ES-I3 (cell line): Measurements from ENCODE around the gene CAPN12.

Source experiments
- H3K36me3 ChIP-seq: 2 replicates; pipeline ENCODE4 v1.6.1; 2013; ENCODE audit warnings: mild to moderate bottlenecking, low read length, control low read depth, moderate library complexity; ENCODE audit not compliant: insufficient read depth
- H3K4me1 ChIP-seq: 2 replicates; pipeline ENCODE4 v1.6.1; 2013; ENCODE audit warnings: mild to moderate bottlenecking, control low read depth, low read length; ENCODE audit not compliant: insufficient read depth
- H3K9ac ChIP-seq: 2 replicates; pipeline ENCODE4 v1.6.1; 2013; ENCODE audit warnings: low read depth, mild to moderate bottlenecking, low read length, moderate library complexity
- H3K9me3 ChIP-seq: 2 replicates; pipeline ENCODE4 v1.6.1; 2013; ENCODE audit warnings: mild to moderate bottlenecking, low read length, moderate library complexity; ENCODE audit not compliant: control insufficient read depth, insufficient read depth

CAPN12 gene

GRCh38 chr19:38698225-38699026 is 45.8 kb downstream of the CAPN12 start:
- H3K36me3 ChIP-seq, result peaks cover 31% of the 10 kb centered on the region
- no peaks in the 10 kb centered on the region for H3K9me3 ChIP-seq
- peaks cover 12% of the 10 kb centered on the region for H3K4me1 ChIP-seq
- H3K9ac ChIP-seq, result no peak overlapping the region

- H3K9ac ChIP-seq, result no peak overlapping the region
- H3K9me3 ChIP-seq, result no peaks in the 10 kb centered on the region
- peaks cover 20% of the 10 kb centered on the region for H3K4me1 ChIP-seq
- peaks cover 30% of the 10 kb centered on the region for H3K36me3 ChIP-seq
Observed at GRCh38 chr19:38697641-38698071, 46.6 kb downstream of the CAPN12 start.

GRCh38 chr19:38697197-38697596 is 47.1 kb downstream of the CAPN12 start:
- Histone ChIP-seq H3K4me1 (peaks cover 24% of the 10 kb centered on the region), H3K9ac (no peak overlapping the region), H3K9me3 (no peaks in the 10 kb centered on the region), H3K36me3 (peaks cover 26% of the 10 kb centered on the region)

GRCh38 chr19:38696729-38697055 is 47.6 kb downstream of the CAPN12 start:
- H3K9me3 ChIP-seq, result no peaks in the 10 kb centered on the region
- H3K36me3 ChIP-seq, result peaks cover 21% of the 10 kb centered on the region
- peaks cover 29% of the 10 kb centered on the region for H3K4me1 ChIP-seq
- H3K9ac ChIP-seq, result no peak overlapping the region

- no peak overlapping the region for H3K9ac ChIP-seq
- H3K36me3 ChIP-seq, result peaks cover 16% of the 10 kb centered on the region
- H3K9me3 ChIP-seq, result no peaks in the 10 kb centered on the region
- H3K4me1 ChIP-seq, result peaks cover 30% of the 10 kb centered on the region
Observed at GRCh38 chr19:38695832-38696728, 48.2 kb downstream of the CAPN12 start.

GRCh38 chr19:38695317-38695683 is 49.0 kb downstream of the CAPN12 start:
- Histone ChIP-seq H3K36me3 (peaks cover 10% of the 10 kb centered on the region), H3K4me1 (peaks cover 30% of the 10 kb centered on the region), H3K9ac (no peak overlapping the region), H3K9me3 (no peaks in the 10 kb centered on the region)

- Histone ChIP-seq H3K36me3 (peaks cover 13% of the 10 kb centered on the region), H3K9me3 (no peaks in the 10 kb centered on the region), H3K9ac (no peak overlapping the region), H3K4me1 (peaks cover 44% of the 10 kb centered on the region)
Observed at GRCh38 chr19:38693380-38694223, 50.7 kb downstream of the CAPN12 start.

GRCh38 chr19:38692458-38693379 is 51.6 kb downstream of the CAPN12 start:
- Histone ChIP-seq H3K4me1 (peaks cover 38% of the 10 kb centered on the region), H3K9me3 (no peaks in the 10 kb centered on the region), H3K36me3 (peaks cover 13% of the 10 kb centered on the region), H3K9ac (no peak overlapping the region)

- H3K36me3 ChIP-seq, result peaks cover 13% of the 10 kb centered on the region
- H3K4me1 ChIP-seq, result peaks cover 38% of the 10 kb centered on the region
- H3K9ac ChIP-seq, result no peak overlapping the region
- H3K9me3 ChIP-seq, result no peaks in the 10 kb centered on the region
Observed at GRCh38 chr19:38691938-38692457, 52.3 kb downstream of the CAPN12 start.

- peaks cover 48% of the 10 kb centered on the region for H3K4me1 ChIP-seq
- H3K9ac ChIP-seq, result no peak overlapping the region
- H3K9me3 ChIP-seq, result no peaks in the 10 kb centered on the region
- H3K36me3 ChIP-seq, result peaks cover 10% of the 10 kb centered on the region
Observed at GRCh38 chr19:38690832-38691231, 53.4 kb downstream of the CAPN12 start.

GRCh38 chr19:38690146-38690545 is 54.1 kb downstream of the CAPN12 start:
- no peak overlapping the region for H3K9ac ChIP-seq
- no peaks in the 10 kb centered on the region for H3K9me3 ChIP-seq
- peaks cover 7% of the 10 kb centered on the region for H3K36me3 ChIP-seq
- H3K4me1 ChIP-seq, result peaks cover 54% of the 10 kb centered on the region

GRCh38 chr19:38687837-38688378 is 56.4 kb downstream of the CAPN12 start:
- 0 out of 2 replicates have a peak, but pooled peaks cover 3% of the 10 kb centered on the region for H3K36me3 ChIP-seq
- no peak overlapping the region for H3K9ac ChIP-seq
- H3K4me1 ChIP-seq, result peaks cover 60% of the 10 kb centered on the region
- no peaks in the 10 kb centered on the region for H3K9me3 ChIP-seq

GRCh38 chr19:38686530-38686888 is 57.8 kb downstream of the CAPN12 start:
- Histone ChIP-seq H3K9ac (no peak overlapping the region), H3K36me3 (0 out of 2 replicates have a peak, but pooled peaks cover 3% of the 10 kb centered on the region), H3K4me1 (peaks cover 52% of the 10 kb centered on the region), H3K9me3 (no peaks in the 10 kb centered on the region)
